Nephron (organoid): ENCODE data around the gene RNF180.
A peak's percentile ranks its signal among the peaks of the same experiment; 100 is the strongest.

ENCODE experiments used
- H3K27ac Mint-ChIP-seq, 3 experiments: 2 replicates each; pipeline ENCODE4 v1.8.0; 2020; ENCODE audit warnings: mixed read lengths in 3 of 3, mild to moderate bottlenecking in 2 of 3, moderate library complexity in 1 of 3
- H3K27me3 Mint-ChIP-seq: 2 replicates; pipeline ENCODE4 v1.8.0; 2021; ENCODE audit warnings: low read depth, mild to moderate bottlenecking, moderate library complexity, mixed read lengths
- H3K36me3 Mint-ChIP-seq: 2 replicates; pipeline ENCODE4 v1.8.0; 2020; ENCODE audit warnings: low read depth, mixed read lengths
- H3K4me1 Mint-ChIP-seq: 2 replicates; pipeline ENCODE4 v1.8.0; 2020; ENCODE audit warnings: mixed read lengths
- H3K4me3 Mint-ChIP-seq, 3 experiments: 2 replicates each; pipeline ENCODE4 v1.8.0; 2020; ENCODE audit warnings: mild to moderate bottlenecking in 3 of 3, mixed read lengths in 3 of 3, moderate library complexity in 2 of 3
- H3K9me3 Mint-ChIP-seq: 2 replicates; pipeline ENCODE4 v1.8.0; 2020; ENCODE audit warnings: mixed read lengths
- TF ChIP-seq, protein P1 (sequence below), 3 experiments: fragments of 200-600 bp; sonication (generic); IDR thresholded peaks; one replicate each; pipeline ENCODE4 v1.5.0; 2021; ENCODE audit warnings: antibody characterized with exemption in 3 of 3; ENCODE audit not compliant: unreplicated experiment in 3 of 3

Gene RNF180

GRCh38 chr5:64312491-64312890 lies 146.8 kb downstream of the RNF180 start:
- Mint-ChIP-seq H3K27me3 (no peaks in the 10 kb centered on the region), H3K36me3 (no peaks in the 10 kb centered on the region), H3K9me3 (no peaks in the 10 kb centered on the region), H3K4me3 (no peak overlapping the region), H3K4me1 (no peaks in the 10 kb centered on the region), H3K27ac (no peak overlapping the region)
- TF ChIP-seq, protein P1, sequence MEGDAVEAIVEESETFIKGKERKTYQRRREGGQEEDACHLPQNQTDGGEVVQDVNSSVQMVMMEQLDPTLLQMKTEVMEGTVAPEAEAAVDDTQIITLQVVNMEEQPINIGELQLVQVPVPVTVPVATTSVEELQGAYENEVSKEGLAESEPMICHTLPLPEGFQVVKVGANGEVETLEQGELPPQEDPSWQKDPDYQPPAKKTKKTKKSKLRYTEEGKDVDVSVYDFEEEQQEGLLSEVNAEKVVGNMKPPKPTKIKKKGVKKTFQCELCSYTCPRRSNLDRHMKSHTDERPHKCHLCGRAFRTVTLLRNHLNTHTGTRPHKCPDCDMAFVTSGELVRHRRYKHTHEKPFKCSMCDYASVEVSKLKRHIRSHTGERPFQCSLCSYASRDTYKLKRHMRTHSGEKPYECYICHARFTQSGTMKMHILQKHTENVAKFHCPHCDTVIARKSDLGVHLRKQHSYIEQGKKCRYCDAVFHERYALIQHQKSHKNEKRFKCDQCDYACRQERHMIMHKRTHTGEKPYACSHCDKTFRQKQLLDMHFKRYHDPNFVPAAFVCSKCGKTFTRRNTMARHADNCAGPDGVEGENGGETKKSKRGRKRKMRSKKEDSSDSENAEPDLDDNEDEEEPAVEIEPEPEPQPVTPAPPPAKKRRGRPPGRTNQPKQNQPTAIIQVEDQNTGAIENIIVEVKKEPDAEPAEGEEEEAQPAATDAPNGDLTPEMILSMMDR (IDR thresholded peaks at IDR 0.05; ENCODE audit: unreplicated experiment in 3 of 3) = no peak

- Mint-ChIP-seq H3K4me1 (no peaks in the 10 kb centered on the region), H3K4me3 (no peak overlapping the region), H3K27ac (no peak overlapping the region), H3K36me3 (no peaks in the 10 kb centered on the region), H3K27me3 (no peaks in the 10 kb centered on the region), H3K9me3 (no peaks in the 10 kb centered on the region)
- TF ChIP-seq, protein P1 (IDR thresholded peaks at IDR 0.05; ENCODE audit: unreplicated experiment in 3 of 3) = no peak
Measured at GRCh38 chr5:64315778-64316177, 150.1 kb downstream of the RNF180 start.

- TF ChIP-seq, protein P1 (IDR thresholded peaks at IDR 0.05; ENCODE audit: unreplicated experiment in 3 of 3) = no peak
- Mint-ChIP-seq H3K27me3 (no peaks in the 10 kb centered on the region), H3K4me3 (no peak overlapping the region), H3K9me3 (no peaks in the 10 kb centered on the region), H3K36me3 (no peaks in the 10 kb centered on the region), H3K27ac (no peak overlapping the region), H3K4me1 (no peaks in the 10 kb centered on the region)
Measured at GRCh38 chr5:64318175-64318574, 152.5 kb downstream of the RNF180 start.

GRCh38 chr5:64323591-64323990 lies 157.9 kb downstream of the RNF180 start:
- no peak overlapping the region for H3K27ac Mint-ChIP-seq

GRCh38 chr5:64330728-64331231 lies 165.1 kb downstream of the RNF180 start:
- H3K36me3 Mint-ChIP-seq = peaks cover 29% of the 10 kb centered on the region
- no peaks in the 10 kb centered on the region for H3K27me3 Mint-ChIP-seq
- H3K27ac Mint-ChIP-seq = peak overlapping the region in 2 of 3 experiments; percentile 43 to 57
- H3K9me3 Mint-ChIP-seq = peaks cover 19% of the 10 kb centered on the region
- TF ChIP-seq, protein P1 (IDR thresholded peaks at IDR 0.05; ENCODE audit: unreplicated experiment in 3 of 3) = no peak
- H3K4me1 Mint-ChIP-seq = peaks cover 14% of the 10 kb centered on the region
- H3K4me3 Mint-ChIP-seq = no peak overlapping the region

More at GRCh38 chr5:64323591-64323990, 157.9 kb downstream of the RNF180 start:
- peaks cover 19% of the 10 kb centered on the region for H3K9me3 Mint-ChIP-seq
- TF ChIP-seq, protein P1 (IDR thresholded peaks at IDR 0.05; ENCODE audit: unreplicated experiment in 3 of 3) = no peak
- H3K36me3 Mint-ChIP-seq = peaks cover 29% of the 10 kb centered on the region
- no peaks in the 10 kb centered on the region for H3K27me3 Mint-ChIP-seq
- no peak overlapping the region for H3K4me3 Mint-ChIP-seq
- no peaks in the 10 kb centered on the region for H3K4me1 Mint-ChIP-seq

- Mint-ChIP-seq H3K36me3 (peaks cover 22% of the 10 kb centered on the region), H3K9me3 (peaks cover 13% of the 10 kb centered on the region), H3K27me3 (no peaks in the 10 kb centered on the region), H3K27ac (no peak overlapping the region), H3K4me1 (peaks cover 14% of the 10 kb centered on the region), H3K4me3 (no peak overlapping the region)
- TF ChIP-seq, protein P1 (IDR thresholded peaks at IDR 0.05; ENCODE audit: unreplicated experiment in 3 of 3) = no peak
Measured at GRCh38 chr5:64331597-64332277, 166.1 kb downstream of the RNF180 start.
